Measurements from ENCODE around the gene SLC25A21. TPM values are rescaled to one million over a fixed set of nuclear protein-coding genes. Genes with fewer than 3 reads are reported as not detected.

Gene SLC25A21
- total and polyA plus RNA-seq, 8 donors = 0.37 to 0.92 (median 0.60) TPM

DNA sequence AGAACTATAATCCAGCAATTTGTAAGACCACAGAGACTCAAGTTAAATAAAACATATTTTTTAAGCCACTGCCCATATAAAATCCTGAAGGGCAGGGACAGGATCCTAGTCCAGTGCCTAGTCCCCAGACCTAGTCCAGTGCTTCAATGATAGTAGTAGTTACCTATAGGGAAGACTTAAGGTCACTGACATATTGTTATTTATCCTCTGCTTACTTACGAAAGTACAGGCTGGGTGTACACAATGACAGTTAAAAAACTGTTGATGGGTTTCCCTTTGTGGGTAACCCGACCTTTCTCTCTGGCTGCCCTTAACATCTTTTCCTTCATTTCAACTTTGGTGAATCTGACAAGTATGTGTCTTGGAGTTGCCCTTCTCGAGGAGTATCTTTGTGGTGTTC, 192.5 kb downstream of the SLC25A21 start:
- DNase-seq (no peak), ATAC-seq (no peak), FAIRE-seq (no peak)
- WGBS, 2 donors = 53 to 55% methylated on average over 3 of the region's 3 CpGs
- H3K4me3 ChIP-seq = no peak overlapping the region
- H3K9me3 ChIP-seq = no peaks in the 10 kb centered on the region
- intact Hi-C loops (cut with DNase I) = no loop called here
- H3K4me1 ChIP-seq = no peaks in the 10 kb centered on the region
- no peaks in the 10 kb centered on the region for H3K36me3 ChIP-seq
- H3K27me3 ChIP-seq = no peaks in the 10 kb centered on the region
- TF ChIP-seq, protein P1, sequence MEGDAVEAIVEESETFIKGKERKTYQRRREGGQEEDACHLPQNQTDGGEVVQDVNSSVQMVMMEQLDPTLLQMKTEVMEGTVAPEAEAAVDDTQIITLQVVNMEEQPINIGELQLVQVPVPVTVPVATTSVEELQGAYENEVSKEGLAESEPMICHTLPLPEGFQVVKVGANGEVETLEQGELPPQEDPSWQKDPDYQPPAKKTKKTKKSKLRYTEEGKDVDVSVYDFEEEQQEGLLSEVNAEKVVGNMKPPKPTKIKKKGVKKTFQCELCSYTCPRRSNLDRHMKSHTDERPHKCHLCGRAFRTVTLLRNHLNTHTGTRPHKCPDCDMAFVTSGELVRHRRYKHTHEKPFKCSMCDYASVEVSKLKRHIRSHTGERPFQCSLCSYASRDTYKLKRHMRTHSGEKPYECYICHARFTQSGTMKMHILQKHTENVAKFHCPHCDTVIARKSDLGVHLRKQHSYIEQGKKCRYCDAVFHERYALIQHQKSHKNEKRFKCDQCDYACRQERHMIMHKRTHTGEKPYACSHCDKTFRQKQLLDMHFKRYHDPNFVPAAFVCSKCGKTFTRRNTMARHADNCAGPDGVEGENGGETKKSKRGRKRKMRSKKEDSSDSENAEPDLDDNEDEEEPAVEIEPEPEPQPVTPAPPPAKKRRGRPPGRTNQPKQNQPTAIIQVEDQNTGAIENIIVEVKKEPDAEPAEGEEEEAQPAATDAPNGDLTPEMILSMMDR (IDR thresholded peaks at IDR 0.05) = no peak
- no peak overlapping the region for H3K27ac ChIP-seq

GRCh38 chr14:36976571-36977023, 195.8 kb downstream of the SLC25A21 start:
- Histone ChIP-seq H3K27ac (no peak overlapping the region), H3K4me1 (peaks cover 0 to 5% (median 0%) of the 10 kb centered on the region in 3 donors), H3K9me3 (no peaks in the 10 kb centered on the region), H3K4me3 (no peak overlapping the region), H3K27me3 (no peaks in the 10 kb centered on the region), H3K36me3 (no peaks in the 10 kb centered on the region)
- TF ChIP-seq, protein P1 (IDR thresholded peaks at IDR 0.05) = no peak
- DNase-seq = no peak
- 74 to 79% methylated on average over 5 of the region's 5 CpGs for WGBS, 2 donors
- ATAC-seq = peak in 2 of 4 donors; percentile 53 to 54
- intact Hi-C loops (cut with DNase I) = no loop called here
- FAIRE-seq = no peak

- no peak overlapping the region for H3K27ac ChIP-seq
- 79 to 89% methylated on average over 3 of the region's 3 CpGs for WGBS, 2 donors
- FAIRE-seq (no peak), DNase-seq (no peak), ATAC-seq (peak in 1 of 4 donors; percentile 21)
- no peaks in the 10 kb centered on the region for H3K9me3 ChIP-seq
- TF ChIP-seq, protein P1 (IDR thresholded peaks at IDR 0.05) = no peak
- no peaks in the 10 kb centered on the region for H3K27me3 ChIP-seq
- peaks cover 0 to 5% (median 0%) of the 10 kb centered on the region in 3 donors for H3K4me1 ChIP-seq
- intact Hi-C loops (cut with DNase I) = no loop called here
- no peaks in the 10 kb centered on the region for H3K36me3 ChIP-seq
- no peak overlapping the region for H3K4me3 ChIP-seq
These were observed 196.6 kb downstream of the SLC25A21 start for GRCh38 chr14:36975834-36976233.

- FAIRE-seq (no peak), DNase-seq (no peak), ATAC-seq (no peak)
- Histone ChIP-seq H3K4me3 (no peak overlapping the region), H3K9me3 (no peaks in the 10 kb centered on the region), H3K27me3 (no peaks in the 10 kb centered on the region), H3K36me3 (no peaks in the 10 kb centered on the region), H3K27ac (no peak overlapping the region), H3K4me1 (peaks cover 0 to 5% (median 0%) of the 10 kb centered on the region in 3 donors)
- TF ChIP-seq, protein P1 (IDR thresholded peaks at IDR 0.05) = no peak
- intact Hi-C loops (cut with DNase I) = no loop called here
- WGBS, 2 donors = 78 to 87% methylated on average over 2 of the region's 2 CpGs
These were observed 197.4 kb downstream of the SLC25A21 start for GRCh38 chr14:36974985-36975384.

- ATAC-seq (peak in 2 of 4 donors; percentile 69 to 81), FAIRE-seq (no peak), DNase-seq (no peak)
- Histone ChIP-seq H3K9me3 (no peaks in the 10 kb centered on the region), H3K27ac (peak overlapping the region in 2 of 4 donors; percentile 7 to 62), H3K27me3 (no peaks in the 10 kb centered on the region), H3K36me3 (no peaks in the 10 kb centered on the region), H3K4me3 (no peak overlapping the region), H3K4me1 (peaks cover 0 to 5% (median 0%) of the 10 kb centered on the region in 3 donors)
- WGBS, 2 donors = 11 to 27% methylated on average over 1 of the region's 1 CpG
- TF ChIP-seq, protein P1 (IDR thresholded peaks at IDR 0.05) = no peak
- intact Hi-C loops (cut with DNase I) = no loop called here
These were observed 198.5 kb downstream of the SLC25A21 start for GRCh38 chr14:36973806-36974442.

All from pancreas (tissue), 10 donors.